Aorta (tissue), 5 donors: ENCODE data around the gene TP53BP2. TPM values are rescaled to one million over a fixed set of nuclear protein-coding genes. Genes with fewer than 3 reads are reported as not detected.

Source experiments
- ATAC-seq: fragments of 200-7000 bp; cut with Tn5 transposase; one replicate; pipeline ENCODE4 v1.9.1; 2022; ENCODE audit warnings: moderate library complexity; ENCODE audit not compliant: low FRiP score
- DNase-seq, 2 donors: peaks; one replicate each; pipeline ENCODE4 v3.0.0-alpha.2; 2020
- H3K27ac ChIP-seq, 2 donors: one replicate each; pipeline ENCODE4 v1.5.1; 2013; ENCODE audit warnings: low read length in 2 of 2, mild to moderate bottlenecking in 2 of 2, moderate library complexity in 2 of 2, control low read depth in 1 of 2, inconsistent platforms in 1 of 2, low read depth in 1 of 2
- H3K27me3 ChIP-seq, 2 donors: one replicate each; pipeline ENCODE4 v1.6.1; 2013; ENCODE audit warnings: control low read depth in 1 of 2, low read length in 1 of 2, mild to moderate bottlenecking in 1 of 2, moderate library complexity in 1 of 2; ENCODE audit not compliant: insufficient read depth in 2 of 2, control insufficient read depth in 1 of 2
- H3K36me3 ChIP-seq, 2 donors: one replicate each; pipeline ENCODE4 v1.6.1; 2013; ENCODE audit warnings: control low read depth in 1 of 2, low read length in 1 of 2, mild to moderate bottlenecking in 1 of 2; ENCODE audit not compliant: insufficient read depth in 2 of 2, control insufficient read depth in 1 of 2
- H3K4me1 ChIP-seq, 2 donors: one replicate each; pipeline ENCODE4 v1.6.1; 2013; ENCODE audit warnings: low read length in 2 of 2, control low read depth in 1 of 2, mild to moderate bottlenecking in 1 of 2, moderate library complexity in 1 of 2; ENCODE audit not compliant: insufficient read depth in 2 of 2, control insufficient read depth in 1 of 2
- H3K4me3 ChIP-seq, 2 donors: one replicate each; pipeline ENCODE4 v1.5.1; 2013; ENCODE audit warnings: low read length in 2 of 2, control low read depth in 1 of 2, mild to moderate bottlenecking in 1 of 2
- H3K9me3 ChIP-seq: one replicate; pipeline ENCODE4 v1.6.1; 2013; ENCODE audit warnings: mild to moderate bottlenecking, low read length; ENCODE audit not compliant: control insufficient read depth
- WGBS, 2 donors: extraction: QIAGEN DNeasy Blood & Tissue Kit; methylation state at CpG; one replicate each; pipeline ENCODE4 v1.1.7; 2013; 5-methylcytosine and 5-hydroxymethylcytosine counted together
- intact Hi-C, 2 donors: fragments of 100-400 bp; cut with DNase I; formaldehyde crosslinking; loops; one replicate each; pipeline versions ENCODE4 v1.14.2 to v1.15.0; 2022
- polyA plus RNA-seq, 2 donors: library from polyadenylated mRNA; stranded (reverse); fragments of 200-250 nt; gene quantifications; one replicate each; pipeline ENCODE4 v1.2.3, GENCODE V29; 2013
- total RNA-seq, 2 donors: library from RNA; stranded (reverse); fragmentation: NEBNext Ultra II Directional; extraction: Animal tissue kit (Norgen Biotek cat#: 25700); gene quantifications; one replicate each; pipeline ENCODE4 v1.2.1, GENCODE V29; 2021
- donor health status: healthy with polysubstance abuse.
- donor health status: Bipolar disorder and iron deficiency.
- donor health status: DM: no; HTN: no; CAD: no.
- donor health status: DM: no; HTN: no; CAD: no.
- donor health status: DM: yes; HTN: yes; CAD: no.

TP53BP2 gene
- total and polyA plus RNA-seq, 4 donors, result 10.3 to 83.9 (median 41.4) TPM

DNA sequence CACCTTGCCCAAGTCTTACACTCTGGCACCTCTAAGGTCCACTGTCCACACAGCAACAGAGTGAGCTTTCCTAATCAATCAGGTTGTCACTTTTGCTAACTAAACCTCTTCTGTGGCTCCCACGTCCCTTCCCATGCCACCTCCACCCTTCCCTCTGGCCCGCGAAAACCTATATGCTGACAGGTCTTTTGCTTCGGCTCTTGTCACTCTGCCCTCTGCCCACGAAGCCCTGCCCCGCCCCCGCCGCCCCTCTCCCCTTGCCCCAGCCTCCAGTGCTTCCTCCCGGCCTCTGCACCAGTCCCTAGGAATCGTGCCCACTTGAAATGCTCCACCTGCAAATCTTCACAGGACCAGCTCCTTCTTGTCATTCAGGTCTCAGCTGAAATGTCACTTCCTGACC, 8.1 kb downstream of the TP53BP2 start:
- no peaks in the 10 kb centered on the region for H3K27me3 ChIP-seq
- H3K9me3 ChIP-seq, result no peaks in the 10 kb centered on the region
- H3K27ac ChIP-seq, result no peak overlapping the region
- DNase-seq (no peak), ATAC-seq (no peak)
- 29 to 37% methylated on average over 10 of the region's 10 CpGs for WGBS, 2 donors
- no peak overlapping the region for H3K4me3 ChIP-seq
- intact Hi-C loops, result no loop called here
- no peaks in the 10 kb centered on the region for H3K36me3 ChIP-seq
- H3K4me1 ChIP-seq, result peaks cover 16 to 29% of the 10 kb centered on the region in 2 donors

DNA sequence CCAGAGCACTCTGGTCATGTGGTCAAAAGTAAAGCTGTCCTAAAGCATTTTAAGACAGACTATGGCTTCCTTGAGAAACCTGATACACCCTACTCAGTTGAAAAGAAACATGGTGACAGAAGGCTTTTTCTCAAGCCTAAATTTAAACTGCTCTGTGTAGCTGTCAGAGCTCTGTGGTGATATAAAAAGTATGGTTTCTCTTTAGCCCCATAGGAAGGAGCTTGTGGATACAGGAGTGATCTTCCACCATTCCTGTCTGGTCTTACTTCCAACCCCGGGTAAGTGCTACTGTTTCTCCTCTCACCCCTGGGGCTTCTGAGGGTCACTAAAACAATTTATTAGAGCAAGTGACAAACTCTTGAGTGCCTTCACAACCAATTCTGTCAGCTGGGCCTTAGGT, 8.5 kb downstream of the TP53BP2 start:
- Histone ChIP-seq H3K36me3 (no peaks in the 10 kb centered on the region), H3K4me1 (peaks cover 16 to 31% of the 10 kb centered on the region in 2 donors), H3K4me3 (no peak overlapping the region), H3K9me3 (no peaks in the 10 kb centered on the region), H3K27me3 (no peaks in the 10 kb centered on the region), H3K27ac (peak overlapping the region in 1 of 2 donors; percentile 34)
- intact Hi-C loops, result no loop called here
- ATAC-seq (no peak), DNase-seq (no peak)
- WGBS, 2 donors, result 11 to 21% methylated on average over 1 of the region's 1 CpG

DNA sequence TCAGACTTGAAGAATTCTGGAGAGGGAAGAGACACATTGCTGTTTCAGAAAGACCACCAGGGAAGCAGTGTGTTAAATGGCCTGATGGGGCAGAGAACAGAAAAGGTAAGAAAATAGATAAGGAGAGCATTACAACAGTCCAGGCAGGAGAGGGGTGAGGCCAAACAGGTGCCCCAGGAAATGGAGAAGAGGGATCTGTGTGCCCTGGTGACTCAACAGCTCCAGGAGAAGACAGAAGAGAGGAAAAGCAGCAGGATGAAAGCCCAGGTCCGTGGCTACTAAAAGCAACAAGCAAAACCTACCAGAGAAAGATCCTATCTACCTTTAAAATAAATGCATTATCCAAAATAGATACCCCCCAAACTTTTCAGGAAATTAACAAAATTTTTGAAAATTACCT, 9.2 kb downstream of the TP53BP2 start:
- Histone ChIP-seq H3K27me3 (no peaks in the 10 kb centered on the region), H3K4me1 (peaks cover 16 to 31% of the 10 kb centered on the region in 2 donors), H3K4me3 (no peak overlapping the region), H3K27ac (peak overlapping the region in 1 of 2 donors; percentile 44), H3K36me3 (no peaks in the 10 kb centered on the region), H3K9me3 (no peaks in the 10 kb centered on the region)
- intact Hi-C loops, result no loop called here
- DNase-seq, result no peak
- 20 to 32% methylated on average over 1 of the region's 1 CpG for WGBS, 2 donors
- ATAC-seq, result no peak

DNA sequence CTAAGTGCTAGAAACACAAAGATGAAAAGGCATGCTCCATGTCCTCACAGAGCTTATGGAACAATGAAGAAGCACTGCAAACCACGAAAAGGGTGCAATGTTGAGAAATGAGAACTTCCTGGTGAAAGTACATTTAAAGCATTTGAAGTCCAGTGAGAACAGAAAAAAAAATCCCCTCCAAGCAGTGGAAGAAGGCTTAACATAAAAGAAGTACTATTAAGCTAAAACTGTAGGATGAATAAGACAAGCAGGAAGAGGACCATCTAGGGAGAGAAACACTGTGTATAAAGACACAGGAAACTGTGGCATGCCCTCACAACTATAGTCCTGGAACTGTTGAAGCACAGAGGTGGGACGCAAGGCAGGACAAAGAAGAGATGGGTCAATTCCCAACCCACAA, 10.0 kb downstream of the TP53BP2 start:
- H3K27me3 ChIP-seq, result no peaks in the 10 kb centered on the region
- intact Hi-C loops, result no loop called here
- no peak overlapping the region for H3K27ac ChIP-seq
- 46 to 47% methylated on average over 2 of the region's 2 CpGs for WGBS, 2 donors
- DNase-seq (no peak), ATAC-seq (no peak)
- H3K4me3 ChIP-seq, result no peak overlapping the region
- H3K36me3 ChIP-seq, result no peaks in the 10 kb centered on the region
- H3K9me3 ChIP-seq, result no peaks in the 10 kb centered on the region
- peaks cover 16 to 31% of the 10 kb centered on the region in 2 donors for H3K4me1 ChIP-seq

DNA sequence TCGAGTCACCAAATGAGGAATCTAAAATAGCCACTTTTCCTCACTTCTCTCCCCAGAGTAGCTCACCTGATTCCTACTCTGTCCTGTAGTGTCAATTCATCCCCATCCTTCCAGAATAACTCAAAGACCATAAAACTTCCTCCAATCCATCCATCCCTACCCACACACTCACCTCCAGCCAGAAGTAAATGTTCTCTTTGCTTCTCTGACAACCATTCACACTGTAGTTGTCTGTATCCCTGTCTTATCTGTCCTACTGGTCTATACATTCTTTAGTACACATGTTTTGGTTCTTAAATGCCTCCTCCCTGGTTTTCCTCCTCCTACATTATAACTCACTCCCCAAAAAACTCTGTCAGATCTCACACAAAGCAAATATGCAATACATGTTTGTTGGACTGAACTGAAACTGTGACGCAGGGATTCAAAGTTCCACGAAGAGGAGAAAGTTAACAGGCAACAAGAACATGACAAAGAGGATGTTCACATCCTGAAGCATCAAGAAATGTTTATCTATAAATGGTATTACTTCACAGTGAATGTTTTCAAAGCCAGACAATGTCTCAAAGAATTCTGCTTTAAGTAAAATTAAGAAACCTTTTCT, 11.0 kb downstream of the TP53BP2 start:
- ATAC-seq (no peak), DNase-seq (no peak)
- peaks cover 16 to 31% of the 10 kb centered on the region in 2 donors for H3K4me1 ChIP-seq
- H3K27me3 ChIP-seq, result no peaks in the 10 kb centered on the region
- H3K4me3 ChIP-seq, result peak overlapping the region; percentile 20 to 41
- whole genome bisulfite sequencing, 2 donors, result 8% methylated on average over 3 of the region's 3 CpGs
- intact Hi-C loops, result no loop called here
- no peaks in the 10 kb centered on the region for H3K9me3 ChIP-seq
- peak overlapping the region; percentile 57 to 59 for H3K27ac ChIP-seq
- no peaks in the 10 kb centered on the region for H3K36me3 ChIP-seq

DNA sequence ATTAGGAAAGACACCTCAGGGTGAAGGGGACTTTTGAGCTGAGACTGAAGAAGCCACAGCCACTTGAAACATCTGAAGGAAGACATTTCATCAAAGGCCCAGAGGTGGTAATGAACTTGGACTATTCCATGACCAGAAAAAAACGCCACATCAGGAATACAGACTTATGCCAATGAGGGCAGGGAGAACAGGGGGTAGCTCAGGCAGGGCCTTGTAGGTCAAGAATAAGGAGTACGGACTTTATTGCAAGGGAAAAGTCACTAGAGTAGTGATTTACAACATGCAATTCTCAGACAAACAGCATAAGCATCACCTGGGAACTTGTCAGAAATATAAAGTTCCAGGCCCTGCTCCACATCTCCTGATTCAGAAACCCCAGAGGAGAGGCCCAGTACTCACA, 11.8 kb downstream of the TP53BP2 start:
- WGBS, 2 donors, result 35 to 60% methylated on average over 2 of the region's 2 CpGs
- Histone ChIP-seq H3K9me3 (no peaks in the 10 kb centered on the region), H3K27ac (peak overlapping the region; percentile 48 to 76), H3K4me3 (no peak overlapping the region), H3K27me3 (no peaks in the 10 kb centered on the region), H3K36me3 (no peaks in the 10 kb centered on the region), H3K4me1 (peaks cover 14 to 31% of the 10 kb centered on the region in 2 donors)
- intact Hi-C loops, result no loop called here
- DNase-seq (no peak), ATAC-seq (no peak)

DNA sequence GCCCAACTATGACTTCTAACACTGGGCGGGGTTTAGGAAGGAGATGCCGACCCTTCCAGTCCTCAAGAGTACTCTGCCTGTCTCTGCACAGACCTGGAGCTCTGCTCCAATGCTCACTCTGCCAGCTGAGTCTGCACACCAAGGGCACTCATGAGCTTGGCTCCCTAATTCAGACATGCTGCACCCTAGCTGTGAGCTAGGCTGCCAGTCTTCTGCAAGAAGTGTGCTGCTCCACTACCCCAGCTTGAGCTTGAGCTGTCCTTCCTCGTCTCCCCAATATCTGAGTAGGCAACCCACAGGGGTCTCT, 13.2 kb downstream of the TP53BP2 start:
- intact Hi-C loops, result no loop called here
- peak overlapping the region; percentile 79 to 95 for H3K27ac ChIP-seq
- WGBS, 2 donors, result 20 to 23% methylated on average over 3 of the region's 3 CpGs
- ATAC-seq (peak; percentile 62), DNase-seq (no peak)
- H3K27me3 ChIP-seq, result no peaks in the 10 kb centered on the region
- H3K9me3 ChIP-seq, result no peaks in the 10 kb centered on the region
- peaks cover 12 to 23% of the 10 kb centered on the region in 2 donors for H3K4me1 ChIP-seq
- no peak overlapping the region for H3K4me3 ChIP-seq
- H3K36me3 ChIP-seq, result no peaks in the 10 kb centered on the region

DNA sequence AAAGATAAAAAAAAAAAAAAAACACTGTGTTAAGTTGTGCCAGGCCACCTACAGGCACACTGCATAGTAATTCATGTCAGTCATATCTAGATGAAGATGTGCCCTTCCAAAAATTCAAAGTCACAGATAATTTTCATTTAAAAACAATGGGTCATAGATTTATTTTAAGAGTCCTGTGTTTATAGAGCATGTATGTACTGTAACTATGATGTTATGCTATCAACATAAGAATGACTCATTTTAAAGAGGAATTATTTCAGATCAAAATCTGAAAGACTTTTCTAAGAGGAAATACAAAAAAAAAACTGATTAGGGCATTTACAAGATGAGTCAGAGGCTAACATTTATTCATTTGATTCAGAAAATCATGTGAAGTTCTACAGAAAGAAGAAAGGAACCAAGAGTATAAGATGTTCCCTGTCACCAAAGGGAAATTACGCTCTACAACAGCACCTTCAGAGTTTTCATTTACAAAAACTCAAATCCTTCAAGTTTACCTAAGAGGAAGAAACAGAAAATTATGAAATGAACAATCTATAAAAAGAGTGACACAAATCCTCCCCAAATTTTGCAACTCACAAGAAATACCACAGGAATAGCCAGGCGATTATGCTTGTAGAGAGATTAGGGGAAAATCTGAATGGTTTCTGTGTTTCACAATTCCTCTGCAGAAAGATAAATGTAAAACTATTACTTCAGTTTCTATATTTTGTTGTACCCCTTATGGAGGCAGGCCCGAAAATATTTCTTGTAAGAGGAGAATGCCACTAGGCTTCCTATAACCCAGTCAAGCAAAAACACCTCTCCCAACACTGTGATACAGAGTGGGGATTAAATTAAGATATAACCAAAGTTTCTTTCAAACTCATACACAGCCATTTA, 13.8 kb downstream of the TP53BP2 start:
- Histone ChIP-seq H3K9me3 (no peaks in the 10 kb centered on the region), H3K36me3 (no peaks in the 10 kb centered on the region), H3K27me3 (no peaks in the 10 kb centered on the region), H3K4me3 (no peak overlapping the region), H3K27ac (peak overlapping the region; percentile 79 to 95), H3K4me1 (peaks cover 9 to 17% of the 10 kb centered on the region in 2 donors)
- ATAC-seq, result peak; percentile 26
- DNase-seq, result no peak
- intact Hi-C loops, result no loop called here
- 12 to 18% methylated on average over 3 of the region's 3 CpGs for WGBS, 2 donors

DNA sequence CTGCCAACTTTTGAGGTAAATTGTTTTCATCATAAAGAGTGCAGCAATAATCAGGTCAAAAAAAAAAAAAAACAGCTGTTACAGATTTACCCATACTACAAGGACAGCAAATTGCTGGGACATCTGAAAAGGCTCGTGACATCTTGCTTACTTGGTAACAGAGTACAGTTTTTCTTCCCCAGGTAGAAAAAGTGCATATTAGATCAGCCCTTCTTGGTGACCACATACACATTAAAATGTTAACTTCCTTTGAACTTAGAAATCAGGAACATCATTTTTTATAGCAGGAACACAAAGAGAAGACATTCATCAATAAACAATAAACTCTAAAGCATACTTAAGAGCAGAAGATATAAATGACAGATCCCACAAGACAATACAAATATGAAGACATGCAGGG, 16.1 kb downstream of the TP53BP2 start:
- no peak overlapping the region for H3K27ac ChIP-seq
- intact Hi-C loops, result loop anchor here (5.0 kb wide), 2 partner anchors 47 to 122 kb away; no protein-coding TSS in a partner anchor

More for the DNA sequence above, 16.1 kb downstream of the TP53BP2 start:
- ATAC-seq (no peak), DNase-seq (no peak)
- 60 to 68% methylated on average over 1 of the region's 1 CpG for WGBS, 2 donors
- Histone ChIP-seq H3K27me3 (no peaks in the 10 kb centered on the region), H3K36me3 (no peaks in the 10 kb centered on the region), H3K4me1 (peaks cover 2 to 27% of the 10 kb centered on the region in 2 donors), H3K9me3 (no peaks in the 10 kb centered on the region), H3K4me3 (no peak overlapping the region)
